Muscle layer of colon (tissue), 2 donors: ENCODE results near the gene CRYL1.

ENCODE experiments used
- H3K27ac ChIP-seq: one replicate; pipeline ENCODE4 v1.7.0; 2013; ENCODE audit warnings: low read depth, mild to moderate bottlenecking, low read length, moderate library complexity
- H3K27me3 ChIP-seq, 2 donors: one replicate each; pipeline ENCODE4 v1.7.0; 2013; ENCODE audit warnings: low read length in 2 of 2, mild to moderate bottlenecking in 2 of 2; ENCODE audit not compliant: insufficient read depth in 2 of 2, control insufficient read depth in 1 of 2
- H3K36me3 ChIP-seq: one replicate; pipeline ENCODE4 v1.7.0; 2013; ENCODE audit warnings: mild to moderate bottlenecking, low read length; ENCODE audit not compliant: insufficient read depth
- H3K4me1 ChIP-seq: one replicate; pipeline ENCODE4 v1.7.0; 2013; ENCODE audit warnings: mild to moderate bottlenecking, low read length; ENCODE audit not compliant: insufficient read depth
- H3K4me3 ChIP-seq, 2 donors: one replicate each; pipeline ENCODE4 v1.7.0; 2013; ENCODE audit warnings: low read length in 2 of 2, low read depth in 1 of 2, mild to moderate bottlenecking in 1 of 2, moderate library complexity in 1 of 2
- H3K9ac ChIP-seq: one replicate; pipeline ENCODE4 v1.7.0; 2013; ENCODE audit warnings: low read length
- H3K9me3 ChIP-seq: one replicate; pipeline ENCODE4 v1.7.0; 2013; ENCODE audit warnings: mild to moderate bottlenecking, low read length
- donor health status: abdominal sarcoma.
- donor health status: Adenocarcinoma of cecum.

The CRYL1 gene

GRCh38 chr13:20462921-20463320, 62.7 kb downstream of the CRYL1 start:
- Histone ChIP-seq H3K4me3 (no peak overlapping the region), H3K4me1 (peaks cover 22% of the 10 kb centered on the region), H3K36me3 (no peaks in the 10 kb centered on the region), H3K27me3 (no peaks in the 10 kb centered on the region), H3K9ac (no peak overlapping the region), H3K27ac (no peak overlapping the region), H3K9me3 (no peaks in the 10 kb centered on the region)

GRCh38 chr13:20462533-20462915, 63.1 kb downstream of the CRYL1 start:
- H3K27ac ChIP-seq, result no peak overlapping the region
- H3K4me3 ChIP-seq, result no peak overlapping the region
- no peaks in the 10 kb centered on the region for H3K9me3 ChIP-seq
- H3K36me3 ChIP-seq, result no peaks in the 10 kb centered on the region
- peaks cover 22% of the 10 kb centered on the region for H3K4me1 ChIP-seq
- H3K27me3 ChIP-seq, result no peaks in the 10 kb centered on the region
- H3K9ac ChIP-seq, result no peak overlapping the region

GRCh38 chr13:20461860-20462532, 63.7 kb downstream of the CRYL1 start:
- Histone ChIP-seq H3K4me1 (peaks cover 22% of the 10 kb centered on the region), H3K36me3 (no peaks in the 10 kb centered on the region), H3K9ac (no peak overlapping the region), H3K27me3 (no peaks in the 10 kb centered on the region), H3K4me3 (no peak overlapping the region), H3K27ac (no peak overlapping the region), H3K9me3 (no peaks in the 10 kb centered on the region)

GRCh38 chr13:20461481-20461859, 64.2 kb downstream of the CRYL1 start:
- Histone ChIP-seq H3K9ac (no peak overlapping the region), H3K27ac (no peak overlapping the region), H3K27me3 (no peaks in the 10 kb centered on the region), H3K9me3 (no peaks in the 10 kb centered on the region), H3K4me1 (peaks cover 22% of the 10 kb centered on the region), H3K4me3 (no peak overlapping the region), H3K36me3 (no peaks in the 10 kb centered on the region)

- peaks cover 17% of the 10 kb centered on the region for H3K4me1 ChIP-seq
- H3K27ac ChIP-seq, result no peak overlapping the region
- no peak overlapping the region for H3K4me3 ChIP-seq
- H3K27me3 ChIP-seq, result no peaks in the 10 kb centered on the region
- H3K9me3 ChIP-seq, result no peaks in the 10 kb centered on the region
- no peaks in the 10 kb centered on the region for H3K36me3 ChIP-seq
- H3K9ac ChIP-seq, result no peak overlapping the region
These were observed 64.9 kb downstream of the CRYL1 start for GRCh38 chr13:20460761-20461160.

GRCh38 chr13:20457670-20458069, 68.0 kb downstream of the CRYL1 start:
- H3K4me1 ChIP-seq, result peaks cover 6% of the 10 kb centered on the region
- no peaks in the 10 kb centered on the region for H3K36me3 ChIP-seq
- H3K27me3 ChIP-seq, result no peaks in the 10 kb centered on the region
- no peak overlapping the region for H3K9ac ChIP-seq
- no peaks in the 10 kb centered on the region for H3K9me3 ChIP-seq
- no peak overlapping the region for H3K4me3 ChIP-seq
- no peak overlapping the region for H3K27ac ChIP-seq

- no peaks in the 10 kb centered on the region for H3K27me3 ChIP-seq
- H3K36me3 ChIP-seq, result no peaks in the 10 kb centered on the region
- H3K9ac ChIP-seq, result no peak overlapping the region
- no peak overlapping the region for H3K27ac ChIP-seq
- H3K4me3 ChIP-seq, result no peak overlapping the region
- no peaks in the 10 kb centered on the region for H3K4me1 ChIP-seq
- H3K9me3 ChIP-seq, result no peaks in the 10 kb centered on the region
These were observed 68.9 kb downstream of the CRYL1 start for GRCh38 chr13:20456737-20457136.

- Histone ChIP-seq H3K4me3 (no peak overlapping the region), H3K36me3 (no peaks in the 10 kb centered on the region), H3K27ac (no peak overlapping the region), H3K27me3 (no peaks in the 10 kb centered on the region), H3K9ac (no peak overlapping the region), H3K9me3 (no peaks in the 10 kb centered on the region), H3K4me1 (no peaks in the 10 kb centered on the region)
These were observed 74.3 kb downstream of the CRYL1 start for GRCh38 chr13:20451397-20451796.

GRCh38 chr13:20448470-20448869, 77.2 kb downstream of the CRYL1 start:
- Histone ChIP-seq H3K9ac (no peak overlapping the region), H3K4me3 (no peak overlapping the region), H3K9me3 (no peaks in the 10 kb centered on the region), H3K36me3 (no peaks in the 10 kb centered on the region), H3K27ac (no peak overlapping the region), H3K27me3 (no peaks in the 10 kb centered on the region), H3K4me1 (no peaks in the 10 kb centered on the region)

- Histone ChIP-seq H3K9ac (no peak overlapping the region), H3K27ac (no peak overlapping the region), H3K27me3 (no peaks in the 10 kb centered on the region), H3K4me3 (no peak overlapping the region), H3K4me1 (no peaks in the 10 kb centered on the region), H3K9me3 (no peaks in the 10 kb centered on the region), H3K36me3 (no peaks in the 10 kb centered on the region)
These were observed 78.8 kb downstream of the CRYL1 start for GRCh38 chr13:20446900-20447299.

- H3K4me3 ChIP-seq, result no peak overlapping the region
- H3K9ac ChIP-seq, result no peak overlapping the region
- H3K27ac ChIP-seq, result no peak overlapping the region
- no peaks in the 10 kb centered on the region for H3K27me3 ChIP-seq
- H3K9me3 ChIP-seq, result no peaks in the 10 kb centered on the region
- no peaks in the 10 kb centered on the region for H3K4me1 ChIP-seq
- no peaks in the 10 kb centered on the region for H3K36me3 ChIP-seq
These were observed 79.3 kb downstream of the CRYL1 start for GRCh38 chr13:20446405-20446804.

- Histone ChIP-seq H3K27me3 (no peaks in the 10 kb centered on the region), H3K9ac (no peak overlapping the region), H3K4me1 (no peaks in the 10 kb centered on the region), H3K9me3 (no peaks in the 10 kb centered on the region), H3K4me3 (no peak overlapping the region), H3K36me3 (no peaks in the 10 kb centered on the region), H3K27ac (no peak overlapping the region)
These were observed 82.8 kb downstream of the CRYL1 start for GRCh38 chr13:20442798-20443381.
